ENCODE data around the gene CDS1.

DNA sequence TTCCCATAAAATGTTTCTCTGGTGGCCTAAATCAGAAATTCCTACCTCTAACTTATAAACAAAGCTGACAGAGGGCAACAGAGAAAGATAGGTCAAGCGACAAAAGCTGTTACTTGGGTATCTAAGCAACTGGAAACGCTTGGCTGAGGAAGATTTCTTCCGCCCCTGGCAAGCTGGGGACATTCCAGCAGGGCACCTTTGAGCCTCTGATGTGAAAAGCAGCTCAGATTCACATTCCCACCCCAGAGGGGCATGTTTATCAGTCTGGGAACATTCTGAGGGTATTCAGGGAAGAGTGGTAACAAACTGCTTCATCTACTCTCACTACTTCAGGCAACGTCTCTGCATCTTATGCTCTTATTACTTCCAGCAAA, 3.5 kb upstream of the CDS1 start:
- TF ChIP-seq, protein P1, sequence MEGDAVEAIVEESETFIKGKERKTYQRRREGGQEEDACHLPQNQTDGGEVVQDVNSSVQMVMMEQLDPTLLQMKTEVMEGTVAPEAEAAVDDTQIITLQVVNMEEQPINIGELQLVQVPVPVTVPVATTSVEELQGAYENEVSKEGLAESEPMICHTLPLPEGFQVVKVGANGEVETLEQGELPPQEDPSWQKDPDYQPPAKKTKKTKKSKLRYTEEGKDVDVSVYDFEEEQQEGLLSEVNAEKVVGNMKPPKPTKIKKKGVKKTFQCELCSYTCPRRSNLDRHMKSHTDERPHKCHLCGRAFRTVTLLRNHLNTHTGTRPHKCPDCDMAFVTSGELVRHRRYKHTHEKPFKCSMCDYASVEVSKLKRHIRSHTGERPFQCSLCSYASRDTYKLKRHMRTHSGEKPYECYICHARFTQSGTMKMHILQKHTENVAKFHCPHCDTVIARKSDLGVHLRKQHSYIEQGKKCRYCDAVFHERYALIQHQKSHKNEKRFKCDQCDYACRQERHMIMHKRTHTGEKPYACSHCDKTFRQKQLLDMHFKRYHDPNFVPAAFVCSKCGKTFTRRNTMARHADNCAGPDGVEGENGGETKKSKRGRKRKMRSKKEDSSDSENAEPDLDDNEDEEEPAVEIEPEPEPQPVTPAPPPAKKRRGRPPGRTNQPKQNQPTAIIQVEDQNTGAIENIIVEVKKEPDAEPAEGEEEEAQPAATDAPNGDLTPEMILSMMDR (IDR thresholded peaks at IDR 0.05 in 8 of 11, conservative IDR thresholded peaks at IDR 0.05 in 3 of 11) = no peak
- TF ChIP-seq POLR2AphosphoS5 (IDR thresholded peaks at IDR 0.05) (no peak), POLR2A (IDR thresholded peaks at IDR 0.05) (no peak)

Data from spleen (tissue), 7 donors.